Tibial artery (tissue), 4 donors: ENCODE measurements around the gene LAMA5.

ENCODE experiments used
- DNase-seq, 2 donors: peaks; one replicate each; pipeline ENCODE4 v3.0.0-alpha.2; 2019
- H3K27ac ChIP-seq, 2 donors: fragments of 200-600 bp; sonication (generic) in 1 of 2; 1 replicate in 1 of 2; 2 replicates in 1 of 2; pipeline ENCODE4 v1.5.1; 2018 to 2019; ENCODE audit warnings: mild to moderate bottlenecking in 1 of 2
- H3K27me3 ChIP-seq, 2 donors: fragments of 200-600 bp; sonication (generic) in 1 of 2; one replicate each; pipeline versions ENCODE4 v1.5.1 to v1.6.0; 2016 to 2019
- H3K36me3 ChIP-seq, 3 donors: fragments of 200-600 bp; sonication (generic) in 2 of 3; one replicate each; pipeline ENCODE4 v1.5.1; 2016 to 2019; ENCODE audit warnings: mild to moderate bottlenecking in 2 of 3
- H3K4me1 ChIP-seq, 4 donors: fragments of 200-600 bp; sonication (generic) in 2 of 4; 1 replicate in 3 of 4; 2 replicates in 1 of 4; pipeline ENCODE4 v1.5.1; 2016 to 2019
- H3K4me3 ChIP-seq, 2 donors: fragments of 200-600 bp; sonication (generic) in 1 of 2; 1 replicate in 1 of 2; 2 replicates in 1 of 2; pipeline ENCODE4 v1.5.1; 2018 to 2019; ENCODE audit warnings: mild to moderate bottlenecking in 2 of 2
- H3K9me3 ChIP-seq, 3 donors: fragments of 200-600 bp; sonication (generic) in 1 of 3; one replicate each; pipeline ENCODE4 v1.5.1; 2016 to 2019
- intact Hi-C: fragments of 100-400 bp; cut with DNase I; formaldehyde crosslinking; loops from one replicate; pipeline ENCODE4 v1.15.0; 2023; ENCODE audit warnings: low total_unique reads
- TF ChIP-seq, protein P1 (sequence below), 2 experiments: fragments of 200-600 bp in 1 of 2; fragments of 450-650 bp in 1 of 2; IDR thresholded peaks; one replicate each; pipeline ENCODE4 v1.5.1; 2017 to 2019; ENCODE audit warnings: antibody characterized with exemption in 2 of 2, mild to moderate bottlenecking in 1 of 2, moderate library complexity in 1 of 2

LAMA5 gene

DNA sequence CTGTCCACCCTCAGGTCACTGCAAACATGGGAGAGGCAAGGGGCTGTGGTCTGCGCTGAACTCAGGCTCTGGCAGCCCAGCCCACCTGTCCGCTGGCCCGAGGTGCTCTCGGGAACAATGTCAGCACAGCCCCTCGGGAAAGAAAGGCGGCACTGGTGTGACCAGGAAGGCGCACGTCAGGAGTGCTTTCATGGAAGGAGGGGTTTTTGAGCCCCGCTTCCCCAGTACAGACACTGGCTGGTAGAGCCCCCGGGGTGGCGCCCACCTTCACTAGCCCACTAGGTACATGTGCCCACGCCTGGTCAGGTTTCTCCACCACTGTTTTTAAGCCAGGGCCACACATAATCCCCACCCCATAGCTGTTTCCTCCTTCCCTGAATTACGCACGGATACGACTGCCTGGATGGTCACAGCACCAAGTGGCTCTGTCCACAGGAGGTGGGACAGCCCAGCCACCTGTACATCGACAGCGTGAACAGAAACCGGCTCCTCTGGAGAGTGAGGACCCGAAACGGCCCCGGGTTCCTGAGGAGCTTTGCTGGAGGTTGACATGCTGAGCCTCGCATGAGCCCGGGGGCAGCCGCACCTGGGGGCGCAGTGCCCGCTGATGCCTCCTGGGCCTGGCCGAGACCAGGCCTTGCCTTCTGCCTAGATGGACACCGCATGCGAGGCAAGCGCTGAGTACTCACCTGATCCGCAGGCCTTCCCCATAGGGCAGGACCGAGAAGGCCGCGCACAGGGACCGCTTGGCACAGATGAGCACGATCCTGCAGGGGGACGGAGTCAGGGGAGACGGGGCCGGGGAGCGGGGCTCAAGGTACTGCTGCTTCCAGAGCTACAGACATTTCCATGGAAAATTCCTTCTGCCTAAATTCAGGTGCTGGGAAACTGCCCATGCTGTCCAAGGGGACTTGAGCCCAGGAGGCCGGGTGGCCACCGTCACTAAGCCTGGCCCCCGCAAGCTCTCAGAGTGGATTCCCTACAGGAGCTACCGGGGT is 27.4 kb upstream of the LAMA5 start:
- Histone ChIP-seq H3K36me3 (peaks cover 0 to 72% (median 44%) of the 10 kb centered on the region in 3 donors), H3K4me3 (no peak overlapping the region), H3K27me3 (no peaks in the 10 kb centered on the region), H3K4me1 (no peaks in the 10 kb centered on the region), H3K9me3 (no peaks in the 10 kb centered on the region), H3K27ac (no peak overlapping the region)
- intact Hi-C loops: no loop called here
- no peak for DNase-seq
- TF ChIP-seq, protein P1, sequence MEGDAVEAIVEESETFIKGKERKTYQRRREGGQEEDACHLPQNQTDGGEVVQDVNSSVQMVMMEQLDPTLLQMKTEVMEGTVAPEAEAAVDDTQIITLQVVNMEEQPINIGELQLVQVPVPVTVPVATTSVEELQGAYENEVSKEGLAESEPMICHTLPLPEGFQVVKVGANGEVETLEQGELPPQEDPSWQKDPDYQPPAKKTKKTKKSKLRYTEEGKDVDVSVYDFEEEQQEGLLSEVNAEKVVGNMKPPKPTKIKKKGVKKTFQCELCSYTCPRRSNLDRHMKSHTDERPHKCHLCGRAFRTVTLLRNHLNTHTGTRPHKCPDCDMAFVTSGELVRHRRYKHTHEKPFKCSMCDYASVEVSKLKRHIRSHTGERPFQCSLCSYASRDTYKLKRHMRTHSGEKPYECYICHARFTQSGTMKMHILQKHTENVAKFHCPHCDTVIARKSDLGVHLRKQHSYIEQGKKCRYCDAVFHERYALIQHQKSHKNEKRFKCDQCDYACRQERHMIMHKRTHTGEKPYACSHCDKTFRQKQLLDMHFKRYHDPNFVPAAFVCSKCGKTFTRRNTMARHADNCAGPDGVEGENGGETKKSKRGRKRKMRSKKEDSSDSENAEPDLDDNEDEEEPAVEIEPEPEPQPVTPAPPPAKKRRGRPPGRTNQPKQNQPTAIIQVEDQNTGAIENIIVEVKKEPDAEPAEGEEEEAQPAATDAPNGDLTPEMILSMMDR (IDR thresholded peaks at IDR 0.05): no peak

DNA sequence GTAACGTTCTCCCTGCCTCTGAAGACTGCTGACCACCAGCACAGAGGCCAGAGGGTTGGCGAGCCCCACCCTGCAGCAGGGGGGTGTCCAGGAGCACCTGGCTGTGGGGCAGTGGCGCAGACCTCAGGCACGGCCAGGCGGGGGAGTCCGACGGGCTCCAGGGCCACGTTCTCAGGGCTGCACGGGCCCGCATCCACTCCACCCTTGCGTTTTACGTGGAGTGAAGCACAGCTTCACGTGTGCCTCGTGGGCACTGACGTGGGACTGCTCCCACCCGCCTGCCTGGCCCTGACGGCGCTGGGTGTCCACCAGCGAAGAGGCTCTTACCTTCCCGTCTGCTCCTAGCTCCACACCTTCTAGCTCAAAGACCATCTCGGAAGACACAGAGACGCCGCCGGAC is 26.7 kb upstream of the LAMA5 start:
- Histone ChIP-seq H3K27me3 (no peaks in the 10 kb centered on the region), H3K4me1 (no peaks in the 10 kb centered on the region), H3K36me3 (peaks cover 0 to 80% (median 51%) of the 10 kb centered on the region in 3 donors), H3K9me3 (no peaks in the 10 kb centered on the region), H3K4me3 (no peak overlapping the region), H3K27ac (no peak overlapping the region)
- TF ChIP-seq, protein P1 (IDR thresholded peaks at IDR 0.05): no peak
- no peak for DNase-seq
- intact Hi-C loops: no loop called here

DNA sequence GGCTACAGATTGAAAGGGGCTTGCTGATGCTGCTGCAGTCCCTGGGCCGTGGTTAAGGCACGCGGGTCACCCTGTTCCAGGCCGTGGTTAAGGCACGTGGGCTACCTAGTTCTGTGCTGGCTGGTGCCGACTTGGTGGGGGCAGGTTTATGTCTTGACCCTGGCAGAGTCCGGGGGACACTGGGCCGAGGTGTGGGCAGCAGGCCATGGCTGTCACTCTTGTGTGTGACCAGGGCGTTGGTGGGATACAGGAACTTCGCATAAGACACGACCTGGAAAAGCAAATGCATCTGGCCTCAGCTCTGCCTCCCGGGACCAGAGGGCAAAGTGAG is 26.2 kb upstream of the LAMA5 start:
- no peaks in the 10 kb centered on the region for H3K27me3 ChIP-seq
- TF ChIP-seq, protein P1 (IDR thresholded peaks at IDR 0.05): no peak
- no peak overlapping the region for H3K4me3 ChIP-seq
- peaks cover 0 to 85% (median 57%) of the 10 kb centered on the region in 3 donors for H3K36me3 ChIP-seq
- no peak overlapping the region for H3K27ac ChIP-seq
- peaks cover 0 to 2% (median 0%) of the 10 kb centered on the region in 4 donors for H3K4me1 ChIP-seq
- no peak for DNase-seq
- H3K9me3 ChIP-seq: no peaks in the 10 kb centered on the region
- intact Hi-C loops: no loop called here

DNA sequence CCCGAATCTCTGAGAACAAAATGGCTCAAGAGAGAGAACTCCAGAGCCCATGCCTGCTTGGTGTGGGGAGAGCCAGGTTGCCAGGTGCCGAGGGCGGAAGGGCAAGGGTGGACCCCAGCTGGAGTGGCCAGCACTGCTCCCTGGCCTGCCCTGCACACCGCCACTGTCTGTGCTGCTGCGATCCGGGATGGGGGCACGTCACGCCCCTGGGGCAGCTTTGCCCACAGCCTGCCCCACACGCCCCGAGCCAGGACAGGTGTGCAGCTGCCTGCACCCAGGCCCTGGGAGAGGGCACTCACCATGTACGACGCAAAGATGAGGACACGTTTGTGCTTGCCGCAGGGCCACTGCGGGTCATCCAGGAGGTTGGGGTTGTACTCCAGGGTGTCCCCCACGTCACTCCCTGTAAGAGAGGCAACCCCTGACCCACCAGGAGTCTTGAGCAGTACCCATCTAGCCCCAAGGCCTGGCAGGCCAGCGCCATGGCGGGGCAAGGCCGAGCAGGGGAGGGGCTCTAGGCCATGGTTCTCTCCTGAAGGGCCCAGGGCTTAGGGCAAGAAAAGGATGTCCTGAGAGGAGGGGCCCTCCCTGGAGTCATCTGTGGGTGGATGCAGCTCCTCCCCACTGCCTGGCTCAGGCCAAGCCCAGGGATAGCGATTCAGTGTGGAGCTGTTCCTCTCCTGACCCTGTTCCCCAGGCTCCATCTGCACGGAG is 25.7 kb upstream of the LAMA5 start:
- H3K4me3 ChIP-seq: no peak overlapping the region
- DNase-seq: no peak
- intact Hi-C loops: no loop called here
- TF ChIP-seq, protein P1 (IDR thresholded peaks at IDR 0.05): no peak
- H3K9me3 ChIP-seq: no peaks in the 10 kb centered on the region
- H3K4me1 ChIP-seq: peaks cover 0 to 7% (median 5%) of the 10 kb centered on the region in 4 donors
- H3K27ac ChIP-seq: no peak overlapping the region
- no peaks in the 10 kb centered on the region for H3K27me3 ChIP-seq
- H3K36me3 ChIP-seq: peaks cover 0 to 89% (median 61%) of the 10 kb centered on the region in 3 donors

DNA sequence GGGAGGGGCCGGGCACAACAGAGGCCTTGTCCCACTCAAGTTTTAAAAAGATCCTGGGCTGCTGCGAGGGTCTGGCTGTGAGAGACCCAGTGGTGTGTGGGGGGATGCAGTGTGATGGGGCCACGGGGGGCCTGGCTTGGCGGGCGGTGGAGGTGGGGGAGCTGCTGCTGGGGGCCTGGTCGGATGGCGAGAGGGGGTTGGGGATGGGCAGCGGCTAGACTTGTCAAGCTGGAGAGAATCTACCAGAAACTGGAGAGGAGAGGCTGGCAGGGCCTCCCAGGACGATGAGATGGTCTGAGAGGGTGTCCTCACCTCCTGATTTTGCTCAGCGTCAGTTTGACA is 24.9 kb upstream of the LAMA5 start:
- H3K27me3 ChIP-seq: no peaks in the 10 kb centered on the region
- intact Hi-C loops: no loop called here
- no peaks in the 10 kb centered on the region for H3K9me3 ChIP-seq
- H3K27ac ChIP-seq: no peak overlapping the region
- no peak for DNase-seq
- peaks cover 0 to 12% (median 10%) of the 10 kb centered on the region in 4 donors for H3K4me1 ChIP-seq
- TF ChIP-seq, protein P1 (IDR thresholded peaks at IDR 0.05): no peak
- no peak overlapping the region for H3K4me3 ChIP-seq
- H3K36me3 ChIP-seq: peaks cover 0 to 89% (median 61%) of the 10 kb centered on the region in 3 donors
